ENCODE measurements around the gene LAMA2. TPM values are rescaled to one million over a fixed set of nuclear protein-coding genes. Genes with fewer than 3 reads are reported as not detected.

The LAMA2 gene
- total RNA-seq, 2 donors from 2014 or later, result 2.2 to 3.4 TPM

- ATAC-seq (no peak), DNase-seq (no peak)
- no peak overlapping the region for H3K4me3 Mint-ChIP-seq
- peaks cover 15% of the 10 kb centered on the region for H3K27me3 Mint-ChIP-seq
- peaks cover 3% of the 10 kb centered on the region for H3K4me1 Mint-ChIP-seq
- no peaks in the 10 kb centered on the region for H3K9me3 ChIP-seq (ENCODE audit: control insufficient read depth, low read length, poor library complexity, severe bottlenecking)
- H3K27ac Mint-ChIP-seq, result no peak overlapping the region
- peaks cover 2% of the 10 kb centered on the region for H3K36me3 Mint-ChIP-seq (ENCODE audit: low read depth)
Measured at GRCh38 chr6:128930321-128930720, 47.4 kb downstream of the LAMA2 start.

- DNase-seq (no peak), ATAC-seq (no peak)
- no peaks in the 10 kb centered on the region for H3K9me3 ChIP-seq (ENCODE audit: control insufficient read depth, low read length, poor library complexity, severe bottlenecking)
- Mint-ChIP-seq H3K4me1 (peaks cover 3% of the 10 kb centered on the region), H3K27ac (no peak overlapping the region), H3K27me3 (peaks cover 9% of the 10 kb centered on the region), H3K36me3 (ENCODE audit: low read depth) (peaks cover 2% of the 10 kb centered on the region), H3K4me3 (no peak overlapping the region)
Measured at GRCh38 chr6:128932061-128932460, 49.1 kb downstream of the LAMA2 start.

GRCh38 chr6:128950864-128951263, 67.9 kb downstream of the LAMA2 start:
- no peaks in the 10 kb centered on the region for H3K9me3 ChIP-seq (ENCODE audit: control insufficient read depth, low read length, poor library complexity, severe bottlenecking)
- Mint-ChIP-seq H3K36me3 (ENCODE audit: low read depth) (peaks cover 3% of the 10 kb centered on the region), H3K27ac (no peak overlapping the region), H3K4me3 (no peak overlapping the region), H3K4me1 (peaks cover 3% of the 10 kb centered on the region), H3K27me3 (peaks cover 5% of the 10 kb centered on the region)
- DNase-seq (no peak), ATAC-seq (no peak)

- H3K9me3 ChIP-seq (ENCODE audit: control insufficient read depth, low read length, poor library complexity, severe bottlenecking), result no peaks in the 10 kb centered on the region
- no peak overlapping the region for H3K4me3 Mint-ChIP-seq
- no peak overlapping the region for H3K27ac Mint-ChIP-seq
- DNase-seq (no peak), ATAC-seq (no peak)
- H3K27me3 Mint-ChIP-seq, result peaks cover 10% of the 10 kb centered on the region
- H3K36me3 Mint-ChIP-seq (ENCODE audit: low read depth), result no peaks in the 10 kb centered on the region
- H3K4me1 Mint-ChIP-seq, result peaks cover 3% of the 10 kb centered on the region
Measured at GRCh38 chr6:128952902-128953301, 70.0 kb downstream of the LAMA2 start.

GRCh38 chr6:128954308-128955043, 71.5 kb downstream of the LAMA2 start:
- no peak for ATAC-seq
- Mint-ChIP-seq H3K4me3 (no peak overlapping the region), H3K27me3 (peaks cover 14% of the 10 kb centered on the region), H3K36me3 (ENCODE audit: low read depth) (no peaks in the 10 kb centered on the region), H3K27ac (no peak overlapping the region), H3K4me1 (peaks cover 1% of the 10 kb centered on the region)
- no peak for DNase-seq
- H3K9me3 ChIP-seq (ENCODE audit: control insufficient read depth, low read length, poor library complexity, severe bottlenecking), result no peaks in the 10 kb centered on the region

GRCh38 chr6:128963561-128963960, 80.6 kb downstream of the LAMA2 start:
- ATAC-seq, result no peak
- Mint-ChIP-seq H3K27ac (no peak overlapping the region), H3K27me3 (peaks cover 24% of the 10 kb centered on the region), H3K4me3 (no peak overlapping the region), H3K4me1 (peaks cover 4% of the 10 kb centered on the region), H3K36me3 (ENCODE audit: low read depth) (peaks cover 2% of the 10 kb centered on the region)
- no peaks in the 10 kb centered on the region for H3K9me3 ChIP-seq (ENCODE audit: control insufficient read depth, low read length, poor library complexity, severe bottlenecking)
- DNase-seq, result no peak

GRCh38 chr6:128964233-128964755, 81.4 kb downstream of the LAMA2 start:
- Mint-ChIP-seq H3K4me1 (peaks cover 4% of the 10 kb centered on the region), H3K27me3 (peaks cover 23% of the 10 kb centered on the region), H3K27ac (no peak overlapping the region), H3K4me3 (no peak overlapping the region), H3K36me3 (ENCODE audit: low read depth) (peaks cover 2% of the 10 kb centered on the region)
- ATAC-seq (no peak), DNase-seq (no peak)
- H3K9me3 ChIP-seq (ENCODE audit: control insufficient read depth, low read length, poor library complexity, severe bottlenecking), result no peaks in the 10 kb centered on the region

- Mint-ChIP-seq H3K27ac (no peak overlapping the region), H3K36me3 (ENCODE audit: low read depth) (peaks cover 2% of the 10 kb centered on the region), H3K27me3 (peaks cover 18% of the 10 kb centered on the region), H3K4me1 (peaks cover 2% of the 10 kb centered on the region), H3K4me3 (no peak overlapping the region)
- no peak for ATAC-seq
- DNase-seq, result no peak
- H3K9me3 ChIP-seq (ENCODE audit: control insufficient read depth, low read length, poor library complexity, severe bottlenecking), result no peaks in the 10 kb centered on the region
Measured at GRCh38 chr6:128964771-128965170, 81.8 kb downstream of the LAMA2 start.

- Mint-ChIP-seq H3K4me1 (peaks cover 4% of the 10 kb centered on the region), H3K4me3 (no peak overlapping the region), H3K27me3 (peaks cover 24% of the 10 kb centered on the region), H3K27ac (no peak overlapping the region), H3K36me3 (ENCODE audit: low read depth) (peaks cover 2% of the 10 kb centered on the region)
- no peak for ATAC-seq
- no peaks in the 10 kb centered on the region for H3K9me3 ChIP-seq (ENCODE audit: control insufficient read depth, low read length, poor library complexity, severe bottlenecking)
- no peak for DNase-seq
Measured at GRCh38 chr6:128966934-128967333, 84.0 kb downstream of the LAMA2 start.

GRCh38 chr6:128979071-128979470, 96.1 kb downstream of the LAMA2 start:
- DNase-seq (no peak), ATAC-seq (no peak)
- peaks cover 2% of the 10 kb centered on the region for H3K4me1 Mint-ChIP-seq
- no peak overlapping the region for H3K4me3 Mint-ChIP-seq
- H3K27me3 Mint-ChIP-seq, result peaks cover 12% of the 10 kb centered on the region
- no peaks in the 10 kb centered on the region for H3K36me3 Mint-ChIP-seq (ENCODE audit: low read depth)
- no peak overlapping the region for H3K27ac Mint-ChIP-seq
- H3K9me3 ChIP-seq (ENCODE audit: control insufficient read depth, low read length, poor library complexity, severe bottlenecking), result no peaks in the 10 kb centered on the region

GRCh38 chr6:128981716-128982115, 98.8 kb downstream of the LAMA2 start:
- no peak overlapping the region for H3K27ac Mint-ChIP-seq
- no peak for DNase-seq
- peaks cover 2% of the 10 kb centered on the region for H3K4me1 Mint-ChIP-seq
- no peaks in the 10 kb centered on the region for H3K9me3 ChIP-seq (ENCODE audit: control insufficient read depth, low read length, poor library complexity, severe bottlenecking)
- peaks cover 16% of the 10 kb centered on the region for H3K27me3 Mint-ChIP-seq
- H3K4me3 Mint-ChIP-seq, result no peak overlapping the region
- no peak for ATAC-seq
- no peaks in the 10 kb centered on the region for H3K36me3 Mint-ChIP-seq (ENCODE audit: low read depth)

GRCh38 chr6:128990360-128990759, 107.4 kb downstream of the LAMA2 start:
- H3K4me3 Mint-ChIP-seq, result no peak overlapping the region
- peaks cover 25% of the 10 kb centered on the region for H3K27me3 Mint-ChIP-seq
- H3K36me3 Mint-ChIP-seq (ENCODE audit: low read depth), result no peaks in the 10 kb centered on the region
- H3K27ac Mint-ChIP-seq, result no peak overlapping the region
- H3K9me3 ChIP-seq (ENCODE audit: control insufficient read depth, low read length, poor library complexity, severe bottlenecking), result no peaks in the 10 kb centered on the region
- DNase-seq, result no peak
- ATAC-seq, result no peak
- no peaks in the 10 kb centered on the region for H3K4me1 Mint-ChIP-seq

GRCh38 chr6:128990915-128991314, 108.0 kb downstream of the LAMA2 start:
- DNase-seq (no peak), ATAC-seq (no peak)
- Mint-ChIP-seq H3K4me3 (no peak overlapping the region), H3K27ac (no peak overlapping the region), H3K27me3 (peaks cover 25% of the 10 kb centered on the region), H3K36me3 (ENCODE audit: low read depth) (peaks cover under 1% of the 10 kb centered on the region), H3K4me1 (no peaks in the 10 kb centered on the region)
- no peaks in the 10 kb centered on the region for H3K9me3 ChIP-seq (ENCODE audit: control insufficient read depth, low read length, poor library complexity, severe bottlenecking)

- no peaks in the 10 kb centered on the region for H3K4me1 Mint-ChIP-seq
- ATAC-seq, result no peak
- H3K4me3 Mint-ChIP-seq, result no peak overlapping the region
- no peaks in the 10 kb centered on the region for H3K9me3 ChIP-seq (ENCODE audit: control insufficient read depth, low read length, poor library complexity, severe bottlenecking)
- H3K36me3 Mint-ChIP-seq (ENCODE audit: low read depth), result peaks cover 2% of the 10 kb centered on the region
- no peak overlapping the region for H3K27ac Mint-ChIP-seq
- H3K27me3 Mint-ChIP-seq, result peaks cover 14% of the 10 kb centered on the region
- no peak for DNase-seq
Measured at GRCh38 chr6:128993166-128993565, 110.2 kb downstream of the LAMA2 start.

Data from T-helper 17 cell (primary cell).